PFSK-1 (cell line): Measurements from ENCODE around the gene GGT7.

ENCODE experiments used
- FOXP2 ChIP-seq: optimal IDR thresholded peaks from 2 replicates; pipeline ENCODE3; 2011; ENCODE audit warnings: borderline replicate concordance, control low read depth, inconsistent platforms; ENCODE audit not compliant: insufficient read depth; ENCODE audit errors: extremely low read length, extremely low read depth
- POLR2AphosphoS5 ChIP-seq: IDR thresholded peaks from 2 replicates; pipeline ENCODE4 v1.6.1; 2012; ENCODE audit warnings: low read depth, mild to moderate bottlenecking, control low read depth, low read length, moderate library complexity
- REST ChIP-seq, 2 experiments: IDR thresholded peaks; 2 replicates each; pipeline versions ENCODE4 v1.6.1 to v1.8.0; 2011 to 2012; ENCODE audit warnings: low read depth in 2 of 2, low read length in 2 of 2, control low read depth in 1 of 2, inconsistent platforms in 1 of 2, mild to moderate bottlenecking in 1 of 2, moderate library complexity in 1 of 2; ENCODE audit not compliant: insufficient read depth in 1 of 2
- SIN3A ChIP-seq: IDR thresholded peaks from 2 replicates; pipeline ENCODE4 v1.6.1; 2012; ENCODE audit warnings: mild to moderate bottlenecking, low read length, moderate library complexity, borderline replicate concordance; ENCODE audit not compliant: insufficient read depth
- TAF1 ChIP-seq: IDR thresholded peaks from 2 replicates; pipeline ENCODE4 v1.6.1; 2012; ENCODE audit warnings: low read length, control low read depth, borderline replicate concordance; ENCODE audit not compliant: insufficient read depth

GGT7 gene

DNA sequence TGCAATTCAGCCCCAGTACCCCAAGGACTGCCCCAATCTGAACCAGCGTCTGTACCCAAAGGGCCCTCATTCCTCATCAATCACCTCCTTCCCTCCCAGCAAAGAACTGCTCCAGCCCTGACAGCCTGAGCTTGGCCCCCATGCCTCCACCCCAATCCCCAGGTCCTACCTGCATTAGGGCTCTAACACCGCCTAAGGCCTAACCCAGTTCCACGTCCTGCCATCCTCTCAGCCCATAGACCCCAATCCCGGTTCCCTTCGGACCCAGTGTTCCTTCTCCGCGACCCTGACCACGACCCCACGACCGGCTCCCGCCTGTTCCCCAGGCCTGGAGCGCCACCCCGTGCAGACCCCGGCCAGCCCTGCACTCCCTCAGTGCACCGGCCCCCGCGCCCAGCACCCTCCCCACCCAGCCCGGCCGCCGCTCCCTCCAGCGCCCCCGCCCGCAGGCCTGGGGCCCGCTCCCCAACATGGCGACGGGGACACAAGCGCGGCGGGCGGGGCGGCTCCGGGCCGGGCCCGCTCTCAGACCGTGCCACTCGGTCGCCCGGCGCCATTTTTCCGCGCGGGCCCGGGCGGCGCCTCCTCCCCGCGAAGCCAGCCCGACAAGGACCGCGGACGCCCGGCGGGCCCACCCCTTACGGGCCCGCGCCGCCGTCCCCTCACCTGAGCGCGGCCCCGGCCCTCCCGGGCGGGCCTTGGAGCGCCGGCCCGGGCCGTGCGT, 47.7 kb downstream of the GGT7 start:
- TF ChIP-seq REST (IDR thresholded peaks at IDR 0.05; ENCODE audit: insufficient read depth in 1 of 2, low read depth in 2 of 2, low read length in 2 of 2) = no peak
- peak; percentile 16 for TF ChIP-seq FOXP2

GRCh38 chr20:34824452-34824805, 48.2 kb downstream of the GGT7 start:
- TF ChIP-seq POLR2AphosphoS5 = peak; percentile 63; the same call in 1 of the 2 replicates
- TF ChIP-seq SIN3A = no peak
- peak in 1 of 2 experiments; percentile 65; a peak in 2 of 4 replicates for TF ChIP-seq REST (IDR thresholded peaks at IDR 0.05; ENCODE audit: insufficient read depth in 1 of 2, low read depth in 2 of 2, low read length in 2 of 2)
- no peak for TF ChIP-seq TAF1
- TF ChIP-seq FOXP2 = no peak

- TF ChIP-seq POLR2AphosphoS5 (no peak), SIN3A (no peak), REST (IDR thresholded peaks at IDR 0.05; ENCODE audit: insufficient read depth in 1 of 2, low read depth in 2 of 2, low read length in 2 of 2) (no peak), TAF1 (no peak), FOXP2 (no peak)
Observed at GRCh38 chr20:34824026-34824425, 48.6 kb downstream of the GGT7 start.

- no peak for TF ChIP-seq TAF1
- no peak for TF ChIP-seq FOXP2
Observed at GRCh38 chr20:34820805-34821578, 51.7 kb downstream of the GGT7 start.

DNA sequence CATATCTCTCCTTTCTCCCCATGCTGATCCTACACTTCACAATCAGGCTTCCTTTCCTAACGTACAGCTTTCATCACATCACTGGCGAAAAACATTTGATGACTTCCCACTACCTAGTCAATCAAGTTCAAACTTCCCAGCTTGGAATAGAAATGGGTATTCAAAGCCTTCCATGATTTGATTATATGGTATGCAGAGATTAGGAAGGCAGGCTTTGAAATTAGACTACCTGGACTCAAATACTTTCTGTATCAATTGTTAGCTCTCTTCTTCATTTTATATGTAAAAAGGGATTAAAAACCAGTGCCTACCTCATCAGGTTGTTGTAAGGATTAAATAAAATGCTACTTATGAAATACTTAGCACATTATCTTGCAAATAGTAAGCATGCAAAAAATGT, 54.9 kb downstream of the GGT7 start:
- no peak for TF ChIP-seq TAF1
- TF ChIP-seq FOXP2 = no peak
- TF ChIP-seq SIN3A = no peak
- TF ChIP-seq POLR2AphosphoS5 = no peak
- TF ChIP-seq REST (IDR thresholded peaks at IDR 0.05; ENCODE audit: insufficient read depth in 1 of 2, low read depth in 2 of 2, low read length in 2 of 2) = no peak
